IPS-20b (cell line): ENCODE data around the gene AGTR1.

Experiments
- H3K27ac ChIP-seq: one replicate; pipeline ENCODE4 v1.5.1; 2013; ENCODE audit warnings: low read length
- H3K27me3 ChIP-seq: 2 replicates; pipeline ENCODE4 v1.6.1; 2013; ENCODE audit warnings: mild to moderate bottlenecking, low read length, inconsistent platforms; ENCODE audit not compliant: insufficient read depth
- H3K36me3 ChIP-seq: 2 replicates; pipeline ENCODE4 v1.6.1; 2013; ENCODE audit warnings: low read depth, mild to moderate bottlenecking, inconsistent platforms, low read length, moderate library complexity; ENCODE audit not compliant: insufficient read depth
- H3K4me1 ChIP-seq: 2 replicates; pipeline ENCODE4 v1.6.1; 2013; ENCODE audit warnings: mild to moderate bottlenecking, control low read depth, inconsistent platforms, low read length, moderate library complexity; ENCODE audit not compliant: insufficient read depth
- H3K4me3 ChIP-seq: 2 replicates; pipeline ENCODE4 v1.5.1; 2013; ENCODE audit warnings: mild to moderate bottlenecking, low read length, inconsistent platforms
- H3K9ac ChIP-seq: 2 replicates; pipeline ENCODE4 v1.6.1; 2013; ENCODE audit warnings: low read depth, mild to moderate bottlenecking, inconsistent platforms, low read length, moderate library complexity
- H3K9me3 ChIP-seq: 2 replicates; pipeline ENCODE4 v1.6.1; 2013; ENCODE audit warnings: mild to moderate bottlenecking, low read depth, low read length, inconsistent platforms; ENCODE audit not compliant: insufficient read depth

The AGTR1 gene

GRCh38 chr3:148791920-148792319, 94.2 kb downstream of the AGTR1 start:
- Histone ChIP-seq H3K9ac (no peak overlapping the region), H3K4me1 (peaks cover 9% of the 10 kb centered on the region; the same call in 1 of the 2 replicates), H3K9me3 (peaks cover 2% of the 10 kb centered on the region; the same call in 1 of the 2 replicates), H3K27me3 (no peaks in the 10 kb centered on the region), H3K27ac (no peak overlapping the region), H3K4me3 (no peak overlapping the region), H3K36me3 (no peaks in the 10 kb centered on the region)

GRCh38 chr3:148792516-148792915, 94.8 kb downstream of the AGTR1 start:
- Histone ChIP-seq H3K27ac (no peak overlapping the region), H3K9me3 (no peaks in the 10 kb centered on the region), H3K9ac (no peak overlapping the region), H3K4me1 (peaks cover 15% of the 10 kb centered on the region; the same call in 1 of the 2 replicates), H3K27me3 (no peaks in the 10 kb centered on the region), H3K4me3 (no peak overlapping the region), H3K36me3 (no peaks in the 10 kb centered on the region)
